Endothelial cell of umbilical vein (primary cell): ENCODE results near the gene CREB3L2. TPM values are rescaled to one million over a fixed set of nuclear protein-coding genes. Genes with fewer than 3 reads are reported as not detected.

ENCODE experiments used
- BruUV-seq: library from RNA; stranded (reverse); fragments of 400-500 nt; replicated peaks from 2 replicates; lab custom pipeline; 2021; lab: Mats Ljungman, UMichigan
- CTCF ChIA-PET: fragments of 300-600, 350-600 bp; sonication (Branson Sonifier 250); formaldehyde crosslinking; loops from one replicate; lab custom pipeline; 2021; ENCODE audit warnings: antibody characterized with exemption, inconsistent platforms; lab: Charles Lee
- POLR2A ChIA-PET: fragments of 300-600, 350-600 bp; sonication (Branson Sonifier 250); formaldehyde crosslinking; loops from one replicate; lab custom pipeline; 2021; ENCODE audit warnings: antibody characterized with exemption, inconsistent platforms; lab: Charles Lee
- DNase-seq: peaks from one replicate; pipeline ENCODE4 v3.0.0-alpha.2; 2011; ENCODE audit warnings: low read depth, low spot score
- FAIRE-seq: peaks from 2 replicates; lab custom pipeline; 2011; peaks lifted over from hg19 to GRCh38; lab: Jason Lieb, UNC
- H2AFZ ChIP-seq: 2 replicates; pipeline ENCODE4 v1.6.0; 2012; ENCODE audit warnings: low read depth, low read length, control low read depth, inconsistent platforms
- H3K27ac ChIP-seq: 2 replicates; pipeline ENCODE4 v1.5.1; 2011; ENCODE audit warnings: low read depth, mild to moderate bottlenecking, control low read depth, low read length, moderate library complexity; ENCODE audit not compliant: insufficient read depth
- H3K27me3 ChIP-seq, 2 experiments: 2 replicates each; pipeline versions ENCODE4 v1.6.0 to v1.6.1; 2011; ENCODE audit warnings: low read length in 2 of 2, mixed read lengths in 1 of 2; ENCODE audit not compliant: control insufficient read depth in 2 of 2, insufficient read depth in 2 of 2
- H3K36me3 ChIP-seq, 2 experiments: 2 replicates in 1 of 2; 3 replicates in 1 of 2; pipeline ENCODE4 v1.5.1; 2011; ENCODE audit warnings: low read length in 2 of 2, mild to moderate bottlenecking in 1 of 2, moderate library complexity in 1 of 2; ENCODE audit not compliant: control insufficient read depth in 2 of 2, insufficient read depth in 2 of 2; ENCODE audit errors: extremely low read depth in 1 of 2
- H3K4me1 ChIP-seq: 3 replicates; pipeline ENCODE4 v1.5.1; 2011; ENCODE audit warnings: mild to moderate bottlenecking, low read length; ENCODE audit not compliant: control insufficient read depth, insufficient read depth; ENCODE audit errors: extremely low read depth
- H3K4me2 ChIP-seq: 2 replicates; pipeline ENCODE4 v1.6.1; 2011; ENCODE audit warnings: low read length, control low read depth, mixed read lengths; ENCODE audit not compliant: insufficient read depth
- H3K4me3 ChIP-seq, 3 experiments: fragments of 200-600 bp in 1 of 3; sonication (generic), shearing (Covaris generic) in 1 of 3; replicated peaks in 1 of 3; 2 replicates each; pipeline ENCODE4 v1.5.1; 2011 to 2016; ENCODE audit warnings: control low read depth in 3 of 3, low read length in 3 of 3, mild to moderate bottlenecking in 2 of 3, inconsistent platforms in 1 of 3, low read depth in 1 of 3, moderate library complexity in 1 of 3; ENCODE audit not compliant: insufficient read depth in 1 of 3
- H3K79me2 ChIP-seq: 2 replicates; pipeline ENCODE4 v1.6.0; 2012; ENCODE audit warnings: low read length, inconsistent platforms; ENCODE audit not compliant: control insufficient read depth, insufficient read depth
- H3K9ac ChIP-seq: replicated peaks from 2 replicates; pipeline ENCODE3; 2011; ENCODE audit warnings: low read length, control low read depth; ENCODE audit not compliant: insufficient read depth; ENCODE audit errors: extremely low read depth
- H3K9me1 ChIP-seq: replicated peaks from 3 replicates; pipeline ENCODE4 v1.6.0; 2011; ENCODE audit warnings: mild to moderate bottlenecking, low read length; ENCODE audit not compliant: control insufficient read depth, insufficient read depth; ENCODE audit errors: extremely low read depth
- H3K9me3 ChIP-seq: replicated peaks from 2 replicates; pipeline ENCODE4 v1.5.1; 2012; ENCODE audit warnings: low read length, inconsistent platforms; ENCODE audit not compliant: control insufficient read depth, insufficient read depth
- H4K20me1 ChIP-seq: replicated peaks from 2 replicates; pipeline ENCODE3; 2011; ENCODE audit warnings: mild to moderate bottlenecking, low read length; ENCODE audit not compliant: control insufficient read depth, insufficient read depth; ENCODE audit errors: extremely low read depth
- CTCF ChIP-seq, 2 donors: IDR thresholded peaks; 1 replicate in 1 of 2; 2 replicates in 1 of 2; pipeline ENCODE4 v1.5.1; 2011; ENCODE audit warnings: low read length in 2 of 2, mild to moderate bottlenecking in 2 of 2, moderate library complexity in 2 of 2, control low read depth in 1 of 2, inconsistent platforms in 1 of 2, low read depth in 1 of 2; ENCODE audit not compliant: insufficient read depth in 1 of 2; ENCODE audit errors: extremely low read depth in 1 of 2
- EZH2 ChIP-seq: IDR thresholded peaks from 2 replicates; pipeline ENCODE4 v1.6.1; 2012; ENCODE audit warnings: borderline replicate concordance, low read depth, mild to moderate bottlenecking, moderate library complexity, low read length, inconsistent platforms; ENCODE audit not compliant: severe bottlenecking
- FOS ChIP-seq: IDR thresholded peaks from 2 replicates; pipeline ENCODE4 v1.6.1; 2011; ENCODE audit warnings: mild to moderate bottlenecking, low read length, moderate library complexity, borderline replicate concordance; ENCODE audit not compliant: insufficient read depth
- GATA2 ChIP-seq: IDR thresholded peaks from 2 replicates; pipeline ENCODE4 v1.7.0; 2011; ENCODE audit warnings: low read depth, mild to moderate bottlenecking, moderate library complexity, mixed read lengths, low read length; ENCODE audit not compliant: insufficient read length, insufficient read depth
- JUN ChIP-seq: IDR thresholded peaks from 2 replicates; pipeline ENCODE4 v1.6.1; 2011; ENCODE audit warnings: borderline replicate concordance, low read depth; ENCODE audit not compliant: insufficient read length, insufficient read depth
- MYC ChIP-seq: IDR thresholded peaks from one replicate; pipeline ENCODE4 v1.6.1; 2011; ENCODE audit warnings: mild to moderate bottlenecking, low read depth, low read length
- POLR2A ChIP-seq: IDR thresholded peaks from 2 replicates; pipeline ENCODE4 v1.6.1; 2012; ENCODE audit warnings: low read depth, mild to moderate bottlenecking, control low read depth, low read length
- POLR2AphosphoS5 ChIP-seq: IDR thresholded peaks from 2 replicates; pipeline ENCODE4 v1.6.1; 2012; ENCODE audit warnings: low read depth, mild to moderate bottlenecking, control low read depth, low read length, moderate library complexity; ENCODE audit not compliant: insufficient read depth
- dilution Hi-C: fragments of 300-500 bp; cut with MboI; formaldehyde crosslinking; loops from one replicate; pipeline ENCODE4 v1.15.0; 2019; ENCODE audit warnings: low sequenced_read_pairs; ENCODE audit not compliant: extremely low pct_ligation_motif_present
- intact Hi-C: fragments of 100-400 bp; cut with micrococcal nuclease; formaldehyde crosslinking; loops from one replicate; pipeline ENCODE4 v1.10.0; 2022
- polyA plus RNA-seq, 4 experiments: library from polyadenylated mRNA; depleted of rRNA in 3 of 4; stranded (reverse) in 3 of 4; unstranded in 1 of 4; fragments of >200 nt; gene quantifications; 2 replicates each; pipeline versions ENCODE4 v1.2.1 to v1.2.3, GENCODE V29; 2011 to 2012; ENCODE audit warnings: missing spikeins in 1 of 4
- total RNA-seq: library from RNA; stranded (reverse); gene quantifications from 2 replicates; pipeline ENCODE4 v1.2.3, GENCODE V29; 2021
- TF ChIP-seq, protein P1 (sequence below): IDR thresholded peaks from 2 replicates; pipeline ENCODE4 v1.6.1; 2011; ENCODE audit not compliant: insufficient read depth, insufficient read length

CREB3L2 gene
- total and polyA plus RNA-seq, 2 donors (not counting 3 experiments of a cell fraction or from before 2014, with no cell fraction given) = 32.1 to 93.4 TPM

DNA sequence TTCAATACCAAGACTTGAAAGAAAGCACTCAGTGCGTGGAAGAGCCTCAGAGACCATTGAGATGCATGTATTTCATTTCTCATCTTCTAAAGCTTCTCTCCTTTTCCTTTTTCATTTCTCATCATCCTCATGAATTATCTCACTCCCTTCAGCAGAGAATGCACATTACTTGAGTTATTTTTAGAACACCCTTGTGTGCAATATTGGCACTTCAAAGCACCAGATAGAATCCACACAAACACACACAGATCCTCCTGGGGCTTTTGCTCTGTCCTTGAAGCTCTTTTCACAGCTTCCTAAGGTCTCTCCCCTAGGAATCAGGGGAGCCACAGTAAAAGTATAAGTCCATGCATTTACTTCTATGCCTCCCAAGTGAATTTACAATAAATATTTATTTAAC lies 173.4 kb downstream of the CREB3L2 start:
- TF ChIP-seq, protein P1, sequence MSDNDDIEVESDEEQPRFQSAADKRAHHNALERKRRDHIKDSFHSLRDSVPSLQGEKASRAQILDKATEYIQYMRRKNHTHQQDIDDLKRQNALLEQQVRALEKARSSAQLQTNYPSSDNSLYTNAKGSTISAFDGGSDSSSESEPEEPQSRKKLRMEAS = no peak
- TF ChIP-seq POLR2A = no peak
- no peak for TF ChIP-seq POLR2AphosphoS5
- no peak for TF ChIP-seq JUN
- no peak for TF ChIP-seq MYC
- no peak for TF ChIP-seq FOS
- TF ChIP-seq CTCF (IDR thresholded peaks at IDR 0.05; ENCODE audit: extremely low read depth in 1 of 2, insufficient read depth in 1 of 2, low read depth in 1 of 2, low read length in 2 of 2) = no peak
- TF ChIP-seq GATA2 = no peak
- no peak for TF ChIP-seq EZH2
- no peaks in the 10 kb centered on the region for H4K20me1 ChIP-seq
- no peak overlapping the region for H3K4me3 ChIP-seq
- H3K79me2 ChIP-seq = no peaks in the 10 kb centered on the region
- H3K9me1 ChIP-seq = no peaks in the 10 kb centered on the region
- POLR2A ChIA-PET = no interaction called here
- dilution Hi-C loops = no loop called here
- peaks cover 0 to 2% of the 10 kb centered on the region in 2 experiments for H3K27me3 ChIP-seq
- DNase-seq = no peak
- intact Hi-C loops = no loop called here
- H3K36me3 ChIP-seq = no peaks in the 10 kb centered on the region
- no peak overlapping the region for H3K4me2 ChIP-seq
- no peak overlapping the region for H3K9ac ChIP-seq
- no peak overlapping the region for H3K27ac ChIP-seq
- FAIRE-seq = no peak
- CTCF ChIA-PET = interaction anchor here (1.8 kb wide), 1 partner anchor 172 kb away, joined by 4 read pairs; no protein-coding TSS in a partner anchor
- no peak overlapping the region for H2AFZ ChIP-seq
- no TSS peak for BruUV-seq
- H3K4me1 ChIP-seq = no peaks in the 10 kb centered on the region
- H3K9me3 ChIP-seq = no peaks in the 10 kb centered on the region
